HG02678 (cell line): ENCODE results near the gene C9orf85.
"Not testable (repeated sequence)": the region's sequence is repeated elsewhere in the genome, so short reads cannot be mapped to it uniquely, and the experiment has no call there.

ENCODE experiments used
- ATAC-seq: cut with Tn5 transposase; IDR thresholded peaks from one replicate; pipeline ENCODE4 v1.9.1; 2021; ENCODE audit warnings: mild to moderate bottlenecking, moderate library complexity; ENCODE audit not compliant: unreplicated experiment

Gene C9orf85

GRCh38 chr9:71987471-71988371, 76.3 kb downstream of the C9orf85 start:
- no peak for ATAC-seq

- ATAC-seq: no peak
These were observed 79.0 kb downstream of the C9orf85 start for GRCh38 chr9:71990466-71990865.

- ATAC-seq: no peak
These were observed 94.0 kb downstream of the C9orf85 start for GRCh38 chr9:72005451-72005850.

DNA sequence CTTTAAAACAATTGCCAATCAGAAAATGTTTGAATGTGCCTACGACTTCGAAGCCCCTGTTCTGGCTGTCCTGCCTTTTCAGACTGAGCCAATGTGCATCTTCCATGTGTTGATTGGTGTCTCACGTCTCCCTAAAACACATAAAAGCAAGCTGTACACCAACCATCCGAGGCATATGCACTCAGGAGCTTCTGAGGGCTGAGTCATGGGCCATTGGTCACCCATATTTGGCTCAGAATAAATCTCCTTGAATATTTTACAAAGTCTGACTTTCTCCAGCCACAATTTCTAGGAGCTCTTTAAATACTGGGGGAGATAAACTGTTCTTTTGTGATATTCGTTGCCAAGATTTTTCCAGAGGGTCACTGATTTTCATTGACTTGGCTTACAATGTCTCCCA, 95.1 kb downstream of the C9orf85 start:
- no peak for ATAC-seq

DNA sequence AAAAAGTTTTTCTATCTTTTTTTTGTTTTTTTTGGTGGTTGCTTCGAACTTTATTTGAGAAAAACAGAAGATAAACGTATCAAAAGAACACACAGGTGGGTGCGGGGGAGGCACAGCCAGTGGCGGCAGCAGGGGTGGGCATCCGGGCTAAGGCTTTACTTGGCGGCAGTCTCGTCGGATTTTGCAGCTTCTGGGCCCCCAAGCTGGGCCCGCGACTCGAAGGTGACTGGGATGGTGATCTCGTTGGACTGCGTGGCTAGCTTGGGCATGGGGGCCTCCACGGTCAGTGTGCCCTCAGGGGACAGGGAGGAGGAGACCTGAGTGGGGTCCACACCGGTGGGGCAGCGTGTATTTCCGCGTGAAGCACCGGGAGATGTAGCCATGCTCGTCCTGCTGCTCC, 96.3 kb downstream of the C9orf85 start:
- not testable (repeated sequence) for ATAC-seq

DNA sequence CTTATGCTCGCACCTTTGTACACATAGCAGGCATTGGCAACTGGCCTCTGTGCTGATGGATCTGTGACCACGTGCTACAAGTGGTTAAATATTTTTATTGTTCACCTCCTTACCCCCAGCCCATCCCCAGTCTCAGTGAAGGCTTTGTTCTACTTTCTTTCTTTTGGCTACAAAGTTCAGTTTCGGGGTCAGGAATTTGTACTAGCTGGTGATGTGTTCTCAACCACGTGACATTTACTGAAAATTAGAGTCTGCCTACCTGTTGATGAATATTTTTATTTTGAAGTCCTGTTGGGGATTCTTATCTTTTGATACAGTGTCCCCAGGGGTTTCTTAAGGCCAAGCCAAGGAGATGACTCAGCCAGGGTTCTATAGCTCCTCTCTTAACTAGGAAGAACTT, 101.2 kb downstream of the C9orf85 start:
- ATAC-seq: no peak

GRCh38 chr9:72013292-72013760, 101.9 kb downstream of the C9orf85 start:
- ATAC-seq: no peak

DNA sequence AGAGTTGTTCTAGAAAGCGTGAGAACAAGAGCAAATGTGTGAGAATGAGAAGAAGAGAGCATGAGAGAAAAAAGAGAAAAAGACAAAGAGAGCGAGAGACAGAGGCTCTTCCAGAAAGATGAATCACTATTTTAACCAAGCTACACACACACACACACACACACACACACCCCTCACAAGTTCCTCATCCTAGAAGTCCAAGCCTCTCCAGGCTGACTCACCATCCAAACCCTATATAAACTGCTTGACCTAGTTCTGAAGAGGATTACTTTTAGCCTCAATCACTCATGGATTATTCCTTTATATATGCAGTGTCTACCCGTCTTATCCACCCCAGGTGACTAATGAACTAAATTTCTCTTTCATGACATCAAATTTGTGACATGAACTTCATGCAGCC, 111.4 kb downstream of the C9orf85 start:
- no peak for ATAC-seq
